ENCODE measurements around the gene CAMSAP3. TPM values are rescaled to one million over a fixed set of nuclear protein-coding genes. Genes with fewer than 3 reads are reported as not detected.

The CAMSAP3 gene
- polyA plus RNA-seq, 4 donors = 1.6 to 27.7 (median 13.2) TPM

- DNase-seq (ENCODE audit: low read depth in 4 of 4, low spot score in 3 of 4) = no peak
Measured at GRCh38 chr19:7628589-7629311, 33.1 kb downstream of the CAMSAP3 start.

DNA sequence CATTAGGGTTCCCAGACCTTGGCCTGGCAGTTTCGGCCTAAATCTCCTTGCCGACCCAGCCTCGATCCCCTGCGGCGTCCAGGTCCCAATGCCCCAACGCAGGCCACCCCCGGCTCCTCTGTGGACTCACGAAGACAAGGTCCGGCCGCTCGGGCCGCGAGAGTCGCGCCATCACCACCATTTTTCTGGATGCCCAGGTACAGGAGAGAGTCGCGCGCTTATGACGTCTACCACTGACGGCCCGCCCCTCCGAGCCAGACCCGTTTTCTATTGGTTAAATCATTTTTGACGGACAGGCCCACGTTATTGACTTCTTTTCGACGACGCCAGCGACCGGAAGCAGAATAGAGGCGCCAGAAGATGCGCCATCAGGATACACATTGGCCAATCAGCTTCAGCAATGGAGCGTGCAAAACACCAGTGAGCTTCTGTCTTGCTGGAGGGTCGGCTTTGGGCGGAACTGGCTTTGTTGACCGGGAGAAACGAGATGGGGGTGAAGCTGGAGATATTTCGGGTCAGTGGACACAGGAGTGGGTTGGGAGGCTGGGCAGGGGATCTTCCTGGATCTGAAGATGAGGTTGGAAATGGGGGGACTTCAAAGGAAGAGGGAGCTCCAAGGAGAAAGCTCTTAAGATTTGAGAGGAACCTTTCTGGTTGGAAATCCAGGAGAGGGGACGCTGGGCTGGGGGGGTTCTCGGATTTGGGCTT is 33.8 kb downstream of the CAMSAP3 start, which contains the start of the genes PET100 and XAB2:
TSS of gene PET100 (plus strand) at position 447 of the 708 bp plus-strand sequence. CDS start at position 488, 41 bp downstream.
TSS of gene XAB2 (minus strand) at position 199 of the 708 bp plus-strand sequence. CDS start at position 181, 18 bp downstream.
- DNase-seq (ENCODE audit: low read depth in 4 of 4, low spot score in 3 of 4) = peak; percentile 95 to 98 (median 98)

DNA sequence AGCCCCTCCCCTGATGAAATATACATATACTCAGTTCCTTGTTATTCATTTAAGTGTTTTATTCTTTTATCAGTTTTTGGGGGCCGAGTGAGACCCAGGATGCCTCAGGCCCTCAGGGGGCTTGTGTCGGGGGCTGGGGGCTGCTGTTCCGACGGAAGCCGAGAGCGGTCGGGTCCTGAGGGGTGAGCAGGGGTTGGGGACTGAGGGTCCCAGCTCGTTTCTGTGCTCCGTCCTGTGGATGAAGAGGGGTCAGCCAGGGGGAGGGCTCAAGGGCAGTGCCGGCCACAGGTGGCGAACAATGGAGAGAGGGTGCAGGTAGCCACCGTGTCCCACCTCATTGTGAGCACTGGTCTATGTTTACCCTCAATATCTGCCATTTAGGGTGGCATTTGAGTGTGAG is 35.9 kb downstream of the CAMSAP3 start:
- DNase-seq (ENCODE audit: low read depth in 4 of 4, low spot score in 3 of 4) = no peak

DNA sequence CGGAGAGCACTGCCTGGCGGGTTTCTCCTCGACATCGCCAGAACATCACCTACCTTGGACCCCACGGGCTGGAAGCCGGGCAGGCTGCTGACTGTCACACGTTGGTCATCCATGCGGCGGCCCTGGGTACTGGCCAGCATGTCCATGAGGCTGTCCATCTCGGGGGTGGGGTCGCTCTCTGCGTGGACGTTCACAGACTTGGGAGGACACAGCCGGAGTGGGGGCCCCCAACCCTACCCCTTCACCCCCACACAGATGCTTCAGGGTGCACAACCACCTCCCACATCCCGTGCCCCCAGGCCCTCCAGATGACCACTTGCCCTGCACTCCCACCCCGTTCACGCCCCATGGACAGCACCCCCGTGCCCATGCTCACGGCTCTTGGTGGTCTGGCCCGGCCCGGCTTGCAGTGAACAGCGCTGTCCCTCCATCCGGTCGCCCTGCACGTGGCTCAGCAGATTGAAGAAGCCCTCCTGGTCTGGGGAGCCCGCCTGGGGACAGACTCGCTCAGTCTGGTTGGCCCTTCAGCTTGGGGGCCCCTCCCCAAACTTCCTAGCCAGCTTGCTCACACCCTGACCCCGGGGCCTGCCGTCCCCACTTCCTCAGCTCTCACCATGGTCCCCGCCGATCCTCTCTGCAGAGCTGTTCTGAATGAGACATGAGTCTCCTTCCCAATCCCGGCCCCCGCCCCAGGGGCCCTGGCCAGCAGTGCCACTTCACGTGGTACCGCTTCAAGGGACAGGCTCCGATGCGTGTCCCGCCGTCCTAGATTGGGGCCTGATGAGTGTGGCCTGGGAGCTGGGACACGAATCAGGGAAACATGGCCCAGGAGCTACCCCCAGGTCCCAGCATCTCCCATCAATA is 36.9 kb downstream of the CAMSAP3 start:
- DNase-seq (ENCODE audit: low read depth in 4 of 4, low spot score in 3 of 4) = no peak

- no peak for DNase-seq (ENCODE audit: low read depth in 4 of 4, low spot score in 3 of 4)
Measured at GRCh38 chr19:7633698-7634097, 38.0 kb downstream of the CAMSAP3 start, which contains the start of gene PCP2. Gene PCP2 (minus strand): TSS chr19:7633719. CDS start chr19:7633457, 262 bp downstream.

- no peak for DNase-seq (ENCODE audit: low read depth in 4 of 4, low spot score in 3 of 4)
Measured at GRCh38 chr19:7635670-7636069, 40.0 kb downstream of the CAMSAP3 start.

DNA sequence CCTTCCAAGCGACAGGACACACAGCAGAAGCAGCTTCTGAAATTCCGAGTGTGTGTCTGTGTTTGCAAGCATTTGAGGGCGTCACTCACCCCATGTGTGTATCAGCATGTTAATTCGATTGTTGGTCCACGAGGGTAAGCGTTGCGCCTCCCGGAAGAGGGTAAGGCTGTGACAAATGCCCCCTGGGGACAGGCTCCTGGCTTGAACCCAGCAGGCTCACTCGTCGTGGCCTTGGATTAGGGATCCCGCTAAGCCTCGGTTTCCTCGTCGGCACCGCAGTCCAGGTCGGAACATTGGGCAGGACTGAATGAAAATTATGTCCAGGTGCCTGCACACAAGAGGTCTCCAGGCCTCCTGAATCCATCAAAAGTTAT is 40.6 kb downstream of the CAMSAP3 start:
- DNase-seq (ENCODE audit: low read depth in 4 of 4, low spot score in 3 of 4) = no peak

DNA sequence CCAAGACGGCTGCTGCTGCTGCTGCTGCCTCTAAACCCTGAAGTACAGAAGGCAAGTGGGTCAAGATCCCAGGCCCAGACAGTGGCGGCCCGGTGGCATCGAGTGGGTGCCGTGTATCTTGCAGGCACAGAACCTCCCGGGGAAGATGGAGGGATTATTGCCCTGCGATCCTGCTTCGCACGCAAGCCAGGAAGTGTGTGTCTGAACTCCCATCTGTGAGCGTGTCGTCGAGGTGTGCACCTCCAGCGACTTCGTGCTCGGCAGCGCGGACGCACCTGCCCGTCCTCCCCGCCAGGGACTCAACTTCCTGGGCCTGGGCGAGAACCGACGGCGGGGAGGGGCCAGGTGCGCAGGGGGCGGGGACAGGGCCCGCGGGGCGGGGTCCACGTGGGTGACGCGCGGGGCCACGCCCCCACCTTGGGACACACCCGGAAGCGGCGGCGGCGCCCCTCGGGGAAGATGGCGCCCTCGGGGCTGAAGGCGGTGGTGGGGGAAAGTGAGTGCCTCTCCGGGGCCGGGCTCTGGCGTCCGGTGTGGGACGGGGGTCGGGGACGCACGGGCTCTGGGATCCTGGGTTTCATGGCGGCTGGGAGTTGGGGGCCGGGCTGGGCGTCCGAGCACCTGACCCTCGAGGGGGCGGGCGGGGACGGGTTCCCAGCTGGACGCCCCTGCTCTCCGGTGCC is 41.2 kb downstream of the CAMSAP3 start, which contains the start of gene STXBP2:
TSS of gene STXBP2 (plus strand) at position 420 of the 683 bp plus-strand sequence. CDS start at position 460, 40 bp downstream.
- peak in 3 of 4 donors; percentile 36 to 47 (median 44) for DNase-seq (ENCODE audit: low read depth in 4 of 4, low spot score in 3 of 4)

DNA sequence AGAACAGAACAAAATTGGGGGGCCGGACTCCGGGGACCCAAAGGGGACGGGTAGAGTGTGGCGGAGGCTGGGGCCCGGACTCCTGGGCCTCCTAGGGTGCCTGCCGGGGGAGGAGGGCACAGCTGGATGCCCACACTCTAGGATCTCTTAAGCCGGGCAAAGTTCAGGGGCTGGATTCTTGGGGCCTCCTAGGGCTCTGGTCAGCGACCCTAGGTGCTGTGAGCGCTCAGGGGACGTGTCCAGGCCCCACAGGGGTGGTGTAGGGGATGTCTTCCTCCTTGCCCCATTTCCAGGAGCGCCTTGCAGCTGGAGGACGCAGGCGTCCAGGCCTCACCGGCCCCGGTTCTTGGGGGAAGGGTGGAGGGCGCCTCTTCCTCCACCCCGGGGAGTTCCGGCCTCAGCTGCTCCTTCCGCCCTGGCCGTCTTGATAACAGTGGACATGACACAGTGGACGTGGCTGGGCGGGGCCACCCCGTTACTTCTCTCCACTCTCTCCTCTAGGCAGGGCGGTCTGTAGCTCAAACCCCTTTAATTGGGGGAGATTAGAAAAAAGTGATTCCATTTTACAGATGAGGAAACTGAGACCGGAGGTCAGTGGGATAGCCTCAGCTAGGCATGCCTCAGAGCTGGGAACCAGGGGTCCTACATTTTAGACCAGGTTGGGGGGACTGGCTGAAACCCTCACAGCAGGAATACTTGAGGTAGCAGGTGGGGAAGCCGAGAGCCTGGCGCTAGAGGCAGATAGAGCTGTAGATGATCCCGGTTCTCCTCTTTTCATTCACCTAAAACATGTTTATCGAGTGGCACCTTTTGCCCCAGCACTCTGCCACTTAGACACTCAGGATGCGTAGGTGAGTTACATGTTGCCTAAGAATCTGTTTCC is 42.0 kb downstream of the CAMSAP3 start:
- no peak for DNase-seq (ENCODE audit: low read depth in 4 of 4, low spot score in 3 of 4)

DNA sequence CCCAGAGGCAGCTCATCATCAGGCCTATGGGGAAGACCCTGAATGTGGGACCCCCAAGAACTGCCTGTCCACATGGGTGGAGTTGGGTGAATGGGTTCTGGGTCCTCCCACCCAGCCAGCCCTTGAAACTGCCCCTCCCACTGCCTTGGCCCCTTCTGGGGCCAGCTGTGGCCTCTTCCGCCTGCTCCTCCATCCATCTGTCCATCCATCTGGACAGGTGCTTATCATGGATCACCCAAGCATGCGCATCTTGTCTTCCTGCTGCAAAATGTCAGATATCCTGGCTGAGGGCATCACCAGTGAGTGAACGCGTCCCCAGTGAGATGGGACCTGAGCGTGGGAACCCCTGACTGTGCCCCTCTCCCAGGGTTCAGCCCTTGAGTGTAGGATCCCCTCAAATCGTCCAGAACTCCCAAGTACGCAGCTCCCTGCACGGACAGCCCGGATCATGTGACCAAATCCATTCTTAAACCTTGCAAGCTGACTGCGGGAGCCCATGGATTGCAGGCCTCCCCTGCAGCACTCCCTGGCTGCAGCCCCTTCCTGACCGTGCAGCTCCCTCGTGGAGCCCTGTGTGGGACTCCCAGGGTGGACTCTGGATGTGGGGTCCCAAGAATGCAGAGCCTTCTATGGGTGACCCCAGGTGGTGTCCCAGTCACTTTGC is 43.3 kb downstream of the CAMSAP3 start:
- no peak for DNase-seq (ENCODE audit: low read depth in 4 of 4, low spot score in 3 of 4)

DNA sequence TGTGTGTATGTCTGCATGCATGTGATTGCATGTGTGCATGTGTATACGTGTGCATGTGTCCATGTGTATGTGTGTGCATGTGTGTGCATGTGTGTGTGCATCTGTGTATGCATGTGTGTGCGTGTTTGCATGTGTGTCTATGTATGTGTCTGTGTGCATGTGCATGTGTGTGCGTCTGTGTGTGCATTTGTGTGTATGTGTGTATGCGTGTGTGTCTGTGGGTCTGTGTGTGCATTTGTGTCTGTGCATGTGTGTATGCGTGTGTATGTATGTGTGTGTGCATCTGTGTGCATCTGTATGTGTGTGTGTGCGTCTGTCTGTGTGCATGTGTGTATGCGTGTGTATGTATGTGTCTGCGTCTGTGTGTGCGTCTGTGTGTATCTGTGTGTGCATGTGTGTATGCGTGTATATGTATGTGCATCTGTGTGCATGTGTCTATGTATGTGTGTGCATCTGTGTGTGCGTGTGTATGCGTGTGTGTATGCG is 44.2 kb downstream of the CAMSAP3 start:
- DNase-seq (ENCODE audit: low read depth in 4 of 4, low spot score in 3 of 4) = no peak

DNA sequence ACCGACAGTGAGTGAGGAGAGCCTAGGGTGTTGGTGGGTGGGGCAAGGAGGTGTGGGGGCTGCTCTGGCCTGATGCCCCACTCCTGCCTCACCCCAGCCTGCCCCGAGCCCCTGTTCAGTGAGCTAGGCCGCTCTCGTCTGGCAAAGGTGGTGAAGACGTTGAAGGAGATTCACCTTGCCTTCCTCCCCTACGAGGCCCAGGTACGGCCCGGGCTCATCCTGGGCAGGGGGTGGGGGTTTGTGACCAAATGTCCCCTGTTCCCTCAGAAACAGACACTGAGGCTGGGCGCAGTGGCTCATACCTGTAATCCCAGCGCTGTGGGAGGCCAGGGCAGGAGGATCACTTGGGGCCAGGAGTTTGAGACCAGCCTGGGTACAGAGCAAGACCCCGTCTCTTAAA is 45.1 kb downstream of the CAMSAP3 start:
- no peak for DNase-seq (ENCODE audit: low read depth in 4 of 4, low spot score in 3 of 4)

- DNase-seq (ENCODE audit: low read depth in 4 of 4, low spot score in 3 of 4) = no peak
Measured at GRCh38 chr19:7641290-7642276, 45.9 kb downstream of the CAMSAP3 start.

GRCh38 chr19:7642295-7643030 is 46.8 kb downstream of the CAMSAP3 start:
- DNase-seq (ENCODE audit: low read depth in 4 of 4, low spot score in 3 of 4) = no peak

DNA sequence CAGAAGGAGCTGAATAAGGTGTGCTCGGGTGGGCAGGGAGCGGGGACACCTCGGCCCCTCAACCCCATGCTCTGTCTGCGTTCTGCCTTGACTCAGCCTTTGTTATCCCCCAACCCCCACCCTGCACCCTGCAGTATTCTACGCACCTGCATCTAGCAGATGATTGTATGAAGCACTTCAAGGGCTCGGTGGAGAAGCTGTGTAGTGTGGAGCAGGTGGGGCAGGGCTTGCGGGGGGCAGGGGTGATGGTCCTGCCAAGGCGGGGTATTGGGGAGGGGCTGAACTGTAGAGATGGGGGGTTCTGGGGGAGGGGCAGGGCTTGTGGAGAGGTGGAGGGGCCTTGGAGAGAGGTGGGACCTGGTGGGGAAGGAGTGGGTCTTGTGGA is 47.4 kb downstream of the CAMSAP3 start:
- DNase-seq (ENCODE audit: low read depth in 4 of 4, low spot score in 3 of 4) = no peak

Data from left renal pelvis (tissue), 4 donors.